WTC11 (cell line): Measurements from ENCODE around the gene SPOCK1. TPM values are rescaled to one million over a fixed set of nuclear protein-coding genes. Genes with fewer than 3 reads are reported as not detected.

ENCODE experiments used
- ATAC-seq: fragments of 200-7000 bp; cut with Tn5 transposase; 2 replicates; pipeline ENCODE4 v1.10.0; 2021; ENCODE audit warnings: mild to moderate bottlenecking, moderate library complexity
- CTCF ChIA-PET: fragments of 300-600 bp; sonication (Branson Sonifier 250); formaldehyde crosslinking; loops from one replicate; lab custom pipeline; 2021; ENCODE audit warnings: antibody characterized with exemption; lab: Charles Lee
- POLR2A ChIA-PET: fragments of 350-600 bp; sonication (Branson Sonifier 250); formaldehyde crosslinking; loops from one replicate; lab custom pipeline; 2021; ENCODE audit warnings: antibody characterized with exemption; lab: Charles Lee
- DNase-seq: peaks from one replicate; pipeline ENCODE4 v3.0.0; 2021; ENCODE audit warnings: low spot score
- H3K27ac Mint-ChIP-seq: 2 replicates; pipeline ENCODE4 v1.8.0; 2021; ENCODE audit warnings: mixed read lengths
- H3K27me3 Mint-ChIP-seq: 2 replicates; pipeline ENCODE4 v1.8.0; 2021; ENCODE audit warnings: low read depth, mild to moderate bottlenecking, moderate library complexity, mixed read lengths
- H3K36me3 Mint-ChIP-seq: 2 replicates; pipeline ENCODE4 v1.8.0; 2021; ENCODE audit warnings: mixed read lengths
- H3K4me1 Mint-ChIP-seq: 2 replicates; pipeline ENCODE4 v1.8.0; 2022; ENCODE audit warnings: mixed read lengths
- H3K4me3 Mint-ChIP-seq: 2 replicates; pipeline ENCODE4 v1.8.0; 2021; ENCODE audit warnings: mild to moderate bottlenecking, moderate library complexity, mixed read lengths
- H3K9me3 Mint-ChIP-seq: 2 replicates; pipeline ENCODE4 v1.8.0; 2021; ENCODE audit warnings: mixed read lengths
- ARID4B ChIP-seq: sonication (generic); formaldehyde crosslinking; IDR thresholded peaks from 2 replicates; pipeline ENCODE4 v1.8.0; 2023; ENCODE audit warnings: missing genetic modification reagents, mild to moderate bottlenecking, borderline replicate concordance
- CBFB ChIP-seq: sonication (generic); formaldehyde crosslinking; IDR thresholded peaks from 2 replicates; pipeline ENCODE4 v1.8.1; 2022; ENCODE audit warnings: mild to moderate bottlenecking, low read depth, missing genetic modification reagents
- CREB1 ChIP-seq: sonication (generic); formaldehyde crosslinking; IDR thresholded peaks from 2 replicates; pipeline ENCODE4 v1.8.0; 2023; ENCODE audit warnings: mild to moderate bottlenecking, missing genetic modification reagents
- FOXJ3 ChIP-seq: sonication (generic); formaldehyde crosslinking; IDR thresholded peaks from 2 replicates; pipeline ENCODE4 v1.9.0; 2021; ENCODE audit warnings: missing genetic modification reagents, mild to moderate bottlenecking, borderline replicate concordance
- FOXP1 ChIP-seq: sonication (generic); formaldehyde crosslinking; IDR thresholded peaks from 2 replicates; pipeline ENCODE4 v1.8.0; 2022; ENCODE audit warnings: missing genetic modification reagents, mild to moderate bottlenecking, moderate library complexity, borderline replicate concordance
- GABPB1 ChIP-seq: sonication (generic); formaldehyde crosslinking; IDR thresholded peaks from 2 replicates; pipeline ENCODE4 v1.8.1; 2023; ENCODE audit warnings: mild to moderate bottlenecking, missing genetic modification reagents
- HMGXB4 ChIP-seq: sonication (generic); formaldehyde crosslinking; IDR thresholded peaks from 2 replicates; pipeline ENCODE4 v1.8.1; 2023; ENCODE audit warnings: mild to moderate bottlenecking, moderate library complexity, missing genetic modification reagents
- JUN ChIP-seq: sonication (generic); formaldehyde crosslinking; IDR thresholded peaks from 2 replicates; pipeline ENCODE4 v1.8.0; 2023; ENCODE audit warnings: mild to moderate bottlenecking, missing genetic modification reagents
- KAT7 ChIP-seq: sonication (generic); formaldehyde crosslinking; IDR thresholded peaks from 2 replicates; pipeline ENCODE4 v1.8.1; 2023; ENCODE audit warnings: missing genetic modification reagents, mild to moderate bottlenecking, borderline replicate concordance
- MLX ChIP-seq: sonication (generic); formaldehyde crosslinking; IDR thresholded peaks from 2 replicates; pipeline ENCODE4 v1.8.1; 2023; ENCODE audit warnings: mild to moderate bottlenecking, missing genetic modification reagents, moderate library complexity
- PREB ChIP-seq: sonication (generic); formaldehyde crosslinking; IDR thresholded peaks from 2 replicates; pipeline ENCODE4 v1.8.1; 2022; ENCODE audit warnings: mild to moderate bottlenecking, missing genetic modification reagents, moderate library complexity, borderline replicate concordance
- TCF7 ChIP-seq: sonication (generic); formaldehyde crosslinking; IDR thresholded peaks from 2 replicates; pipeline ENCODE4 v1.8.0; 2022; ENCODE audit warnings: mild to moderate bottlenecking, low read depth, missing genetic modification reagents, moderate library complexity
- TEAD4 ChIP-seq: sonication (generic); formaldehyde crosslinking; IDR thresholded peaks from 2 replicates; pipeline ENCODE4 v1.8.0; 2022; ENCODE audit warnings: mild to moderate bottlenecking, missing genetic modification reagents
- ZNF121 ChIP-seq: sonication (generic); formaldehyde crosslinking; IDR thresholded peaks from 2 replicates; pipeline ENCODE4 v1.8.0; 2023; ENCODE audit warnings: missing genetic modification reagents
- ZNF138 ChIP-seq: sonication (generic); formaldehyde crosslinking; conservative IDR thresholded peaks from 2 replicates; pipeline ENCODE4 v1.8.1; 2022; ENCODE audit warnings: mild to moderate bottlenecking, moderate library complexity, missing genetic modification reagents
- ZNF281 ChIP-seq: sonication (generic); formaldehyde crosslinking; IDR thresholded peaks from 2 replicates; pipeline ENCODE4 v1.8.0; 2023; ENCODE audit warnings: mild to moderate bottlenecking, missing genetic modification reagents
- ZNF671 ChIP-seq: fragments of 250-450 bp; sonication (Bioruptor Pico); IDR thresholded peaks from 2 replicates; pipeline ENCODE4 v1.8.0; 2021; ENCODE audit warnings: mild to moderate bottlenecking
- total RNA-seq: library from RNA; stranded (reverse); gene quantifications from 3 replicates; pipeline ENCODE4 v1.2.3, GENCODE V29; 2021
- TF ChIP-seq, protein P1 (sequence below): sonication (generic); formaldehyde crosslinking; IDR thresholded peaks from 2 replicates; pipeline ENCODE4 v1.8.1; 2023; ENCODE audit warnings: mild to moderate bottlenecking, missing genetic modification reagents, moderate library complexity

The SPOCK1 gene
- total RNA-seq, 1 experiment from 2014 or later, result 15.2 TPM

DNA sequence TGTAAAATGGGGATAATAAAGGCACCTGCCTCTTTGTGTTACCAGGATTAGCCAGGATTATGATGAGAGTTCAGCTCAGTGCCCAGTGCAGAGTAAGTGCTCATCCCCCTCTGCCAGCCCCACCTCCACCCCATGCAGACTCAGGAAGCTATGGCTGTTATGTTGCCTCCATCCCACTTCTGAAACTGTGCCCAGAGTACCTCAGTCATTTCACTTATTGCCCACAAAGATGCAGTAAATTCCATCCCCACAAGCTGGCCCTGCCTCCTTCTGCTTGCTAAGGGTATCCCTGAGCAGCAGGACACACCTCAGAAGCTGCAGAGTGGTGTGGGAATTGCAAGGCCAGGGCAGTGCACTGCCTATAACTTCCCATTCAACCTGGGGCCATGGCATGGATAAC is 415.1 kb downstream of the SPOCK1 start:
- Mint-ChIP-seq H3K4me1 (peaks cover 34% of the 10 kb centered on the region), H3K27me3 (no peaks in the 10 kb centered on the region), H3K36me3 (no peaks in the 10 kb centered on the region), H3K9me3 (peaks cover 8% of the 10 kb centered on the region), H3K4me3 (no peak overlapping the region), H3K27ac (no peak overlapping the region)
- POLR2A ChIA-PET, result no interaction called here
- CTCF ChIA-PET, result interaction anchor here (1.9 kb wide), 1 partner anchor 9 kb away, joined by 15 read pairs; no protein-coding TSS in a partner anchor
- DNase-seq, result no peak
- no peak for TF ChIP-seq ZNF671
- no peak for ATAC-seq

GRCh38 chr5:137082951-137083350 is 416.2 kb downstream of the SPOCK1 start:
- ATAC-seq (no peak), DNase-seq (no peak)
- TF ChIP-seq TCF7 (CRISPR knock-in tag), result no peak
- TF ChIP-seq CBFB (CRISPR knock-in tag), result no peak
- TF ChIP-seq FOXP1 (CRISPR knock-in tag), result no peak
- TF ChIP-seq ZNF138 (CRISPR knock-in tag), result no peak
- no peak for TF ChIP-seq CREB1
- no peak for TF ChIP-seq ARID4B (CRISPR knock-in tag)
- no peak for TF ChIP-seq KAT7 (CRISPR knock-in tag)
- no peak for TF ChIP-seq TEAD4
- no peak for TF ChIP-seq HMGXB4 (CRISPR knock-in tag)
- TF ChIP-seq, protein P1, sequence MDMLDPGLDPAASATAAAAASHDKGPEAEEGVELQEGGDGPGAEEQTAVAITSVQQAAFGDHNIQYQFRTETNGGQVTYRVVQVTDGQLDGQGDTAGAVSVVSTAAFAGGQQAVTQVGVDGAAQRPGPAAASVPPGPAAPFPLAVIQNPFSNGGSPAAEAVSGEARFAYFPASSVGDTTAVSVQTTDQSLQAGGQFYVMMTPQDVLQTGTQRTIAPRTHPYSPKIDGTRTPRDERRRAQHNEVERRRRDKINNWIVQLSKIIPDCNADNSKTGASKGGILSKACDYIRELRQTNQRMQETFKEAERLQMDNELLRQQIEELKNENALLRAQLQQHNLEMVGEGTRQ (CRISPR knock-in tag), result no peak
- no peak for TF ChIP-seq JUN (CRISPR knock-in tag)
- no peak for TF ChIP-seq ZNF281 (CRISPR knock-in tag)
- no peak for TF ChIP-seq PREB (CRISPR knock-in tag)
- TF ChIP-seq GABPB1, result no peak
- TF ChIP-seq FOXJ3 (CRISPR knock-in tag), result no peak
- no peak for TF ChIP-seq MLX (CRISPR knock-in tag)
- no peak for TF ChIP-seq ZNF121 (CRISPR knock-in tag)
- POLR2A ChIA-PET, result no interaction called here
- H3K27ac Mint-ChIP-seq, result no peak overlapping the region
- no peaks in the 10 kb centered on the region for H3K27me3 Mint-ChIP-seq
- H3K4me3 Mint-ChIP-seq, result no peak overlapping the region
- no peaks in the 10 kb centered on the region for H3K9me3 Mint-ChIP-seq
- no peaks in the 10 kb centered on the region for H3K36me3 Mint-ChIP-seq
- H3K4me1 Mint-ChIP-seq, result peaks cover 38% of the 10 kb centered on the region
- CTCF ChIA-PET, result interaction anchor here (1.4 to 1.9 kb wide), 2 partner anchors 8 to 237 kb away, joined by 5 to 15 read pairs; no protein-coding TSS in a partner anchor
